PFSK-1 (cell line): ENCODE measurements around the gene CTNNBL1.

ENCODE experiments used
- POLR2AphosphoS5 ChIP-seq: IDR thresholded peaks from 2 replicates; pipeline ENCODE4 v1.6.1; 2012; ENCODE audit warnings: low read depth, mild to moderate bottlenecking, control low read depth, low read length, moderate library complexity
- SIN3A ChIP-seq: IDR thresholded peaks from 2 replicates; pipeline ENCODE4 v1.6.1; 2012; ENCODE audit warnings: mild to moderate bottlenecking, low read length, moderate library complexity, borderline replicate concordance; ENCODE audit not compliant: insufficient read depth
- TAF1 ChIP-seq: IDR thresholded peaks from 2 replicates; pipeline ENCODE4 v1.6.1; 2012; ENCODE audit warnings: low read length, control low read depth, borderline replicate concordance; ENCODE audit not compliant: insufficient read depth

GRCh38 chr20:37841389-37841788 is 147.6 kb downstream of the CTNNBL1 start:
- TF ChIP-seq POLR2AphosphoS5 (no peak), SIN3A (no peak), TAF1 (no peak)
